Ishikawa (cell line): Measurements from ENCODE around the gene LLCFC1.

Experiments used
- CEBPB ChIP-seq: IDR thresholded peaks from 2 replicates; pipeline ENCODE4 v1.6.1; 2012
- CREB1 ChIP-seq: IDR thresholded peaks from 2 replicates; pipeline ENCODE4 v1.6.1; 2012; ENCODE audit warnings: low read depth
- EGR1 ChIP-seq: IDR thresholded peaks from 2 replicates; pipeline ENCODE4 v1.6.1; 2012
- EP300 ChIP-seq: IDR thresholded peaks from 2 replicates; pipeline ENCODE4 v1.6.1; 2012; ENCODE audit warnings: borderline replicate concordance
- FOXM1 ChIP-seq: IDR thresholded peaks from 2 replicates; pipeline ENCODE4 v1.6.1; 2012; ENCODE audit warnings: low read depth, borderline replicate concordance
- MAX ChIP-seq: IDR thresholded peaks from 2 replicates; pipeline ENCODE4 v1.6.1; 2012
- NFIC ChIP-seq: IDR thresholded peaks from 2 replicates; pipeline ENCODE4 v1.6.1; 2012
- RAD21 ChIP-seq: IDR thresholded peaks from 2 replicates; pipeline ENCODE4 v1.6.1; 2012; ENCODE audit warnings: low read depth
- TAF1 ChIP-seq: IDR thresholded peaks from 2 replicates; pipeline ENCODE4 v1.6.1; 2012; ENCODE audit warnings: low read depth, mild to moderate bottlenecking
- TCF12 ChIP-seq: IDR thresholded peaks from 2 replicates; pipeline ENCODE4 v1.6.1; 2012; ENCODE audit warnings: low read depth
- TEAD4 ChIP-seq: IDR thresholded peaks from 2 replicates; pipeline ENCODE4 v1.6.1; 2012
- YY1 ChIP-seq: IDR thresholded peaks from 2 replicates; pipeline ENCODE4 v1.6.1; 2012; ENCODE audit warnings: low read depth
- ZBTB7A ChIP-seq: IDR thresholded peaks from 2 replicates; pipeline ENCODE4 v1.6.1; 2012; ENCODE audit warnings: low read depth
- TF ChIP-seq, protein P1 (sequence below): IDR thresholded peaks from 2 replicates; pipeline ENCODE4 v1.6.1; 2012; ENCODE audit warnings: low read depth, mild to moderate bottlenecking
- TF ChIP-seq, protein P2 (sequence below): IDR thresholded peaks from 2 replicates; pipeline ENCODE4 v1.6.1; 2012

The LLCFC1 gene

DNA sequence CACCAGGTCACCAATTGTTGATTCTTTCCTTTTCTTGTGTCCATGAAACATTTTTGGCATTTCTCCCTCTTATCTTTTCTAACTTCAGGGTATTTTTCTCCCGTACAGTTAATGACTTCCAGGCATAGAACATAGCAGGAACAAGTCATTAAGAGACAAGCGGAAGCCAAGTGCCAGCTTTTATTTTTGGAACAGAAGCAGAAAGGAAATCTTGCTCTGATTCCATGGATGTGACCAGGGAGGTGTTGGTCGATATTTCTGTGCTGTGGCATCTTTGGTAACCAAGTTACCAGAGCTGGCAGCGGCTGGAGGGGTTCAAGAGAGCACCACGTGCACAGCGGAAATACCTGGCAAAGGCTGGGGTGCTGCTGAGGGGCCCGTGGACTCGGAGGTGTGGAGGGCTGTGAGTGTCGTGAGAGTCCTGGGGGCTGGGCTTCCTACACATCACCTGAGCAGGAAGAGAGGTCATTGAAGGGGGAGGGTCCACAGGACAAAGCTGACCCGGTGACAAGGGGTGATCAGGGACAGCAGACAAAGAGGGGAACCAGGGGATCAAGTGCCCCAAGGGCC lies 1.8 kb downstream of the LLCFC1 start:
- no peak for TF ChIP-seq MAX
- TF ChIP-seq, protein P1, sequence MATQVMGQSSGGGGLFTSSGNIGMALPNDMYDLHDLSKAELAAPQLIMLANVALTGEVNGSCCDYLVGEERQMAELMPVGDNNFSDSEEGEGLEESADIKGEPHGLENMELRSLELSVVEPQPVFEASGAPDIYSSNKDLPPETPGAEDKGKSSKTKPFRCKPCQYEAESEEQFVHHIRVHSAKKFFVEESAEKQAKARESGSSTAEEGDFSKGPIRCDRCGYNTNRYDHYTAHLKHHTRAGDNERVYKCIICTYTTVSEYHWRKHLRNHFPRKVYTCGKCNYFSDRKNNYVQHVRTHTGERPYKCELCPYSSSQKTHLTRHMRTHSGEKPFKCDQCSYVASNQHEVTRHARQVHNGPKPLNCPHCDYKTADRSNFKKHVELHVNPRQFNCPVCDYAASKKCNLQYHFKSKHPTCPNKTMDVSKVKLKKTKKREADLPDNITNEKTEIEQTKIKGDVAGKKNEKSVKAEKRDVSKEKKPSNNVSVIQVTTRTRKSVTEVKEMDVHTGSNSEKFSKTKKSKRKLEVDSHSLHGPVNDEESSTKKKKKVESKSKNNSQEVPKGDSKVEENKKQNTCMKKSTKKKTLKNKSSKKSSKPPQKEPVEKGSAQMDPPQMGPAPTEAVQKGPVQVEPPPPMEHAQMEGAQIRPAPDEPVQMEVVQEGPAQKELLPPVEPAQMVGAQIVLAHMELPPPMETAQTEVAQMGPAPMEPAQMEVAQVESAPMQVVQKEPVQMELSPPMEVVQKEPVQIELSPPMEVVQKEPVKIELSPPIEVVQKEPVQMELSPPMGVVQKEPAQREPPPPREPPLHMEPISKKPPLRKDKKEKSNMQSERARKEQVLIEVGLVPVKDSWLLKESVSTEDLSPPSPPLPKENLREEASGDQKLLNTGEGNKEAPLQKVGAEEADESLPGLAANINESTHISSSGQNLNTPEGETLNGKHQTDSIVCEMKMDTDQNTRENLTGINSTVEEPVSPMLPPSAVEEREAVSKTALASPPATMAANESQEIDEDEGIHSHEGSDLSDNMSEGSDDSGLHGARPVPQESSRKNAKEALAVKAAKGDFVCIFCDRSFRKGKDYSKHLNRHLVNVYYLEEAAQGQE = no peak
- TF ChIP-seq, protein P2, sequence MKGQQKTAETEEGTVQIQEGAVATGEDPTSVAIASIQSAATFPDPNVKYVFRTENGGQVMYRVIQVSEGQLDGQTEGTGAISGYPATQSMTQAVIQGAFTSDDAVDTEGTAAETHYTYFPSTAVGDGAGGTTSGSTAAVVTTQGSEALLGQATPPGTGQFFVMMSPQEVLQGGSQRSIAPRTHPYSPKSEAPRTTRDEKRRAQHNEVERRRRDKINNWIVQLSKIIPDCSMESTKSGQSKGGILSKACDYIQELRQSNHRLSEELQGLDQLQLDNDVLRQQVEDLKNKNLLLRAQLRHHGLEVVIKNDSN = no peak
- no peak for TF ChIP-seq TEAD4
- TF ChIP-seq NFIC = no peak
- TF ChIP-seq EP300 = no peak
- no peak for TF ChIP-seq CEBPB
- no peak for TF ChIP-seq RAD21
- TF ChIP-seq TAF1 = no peak
- TF ChIP-seq YY1 = no peak
- TF ChIP-seq CREB1 = no peak
- TF ChIP-seq FOXM1 = no peak
- TF ChIP-seq TCF12 = no peak
- no peak for TF ChIP-seq ZBTB7A
- no peak for TF ChIP-seq EGR1

- TF ChIP-seq TAF1 (no peak), YY1 (no peak), TEAD4 (no peak), CEBPB (no peak), EP300 (no peak), CREB1 (no peak)
- TF ChIP-seq, protein P2 = no peak
Observed at GRCh38 chr7:142941541-142941940, 2.3 kb downstream of the LLCFC1 start.

GRCh38 chr7:142942746-142943145 lies 3.5 kb downstream of the LLCFC1 start:
- no peak for TF ChIP-seq EP300
- TF ChIP-seq CREB1 = no peak
- TF ChIP-seq CEBPB = no peak
- TF ChIP-seq NFIC = no peak
- no peak for TF ChIP-seq YY1
- no peak for TF ChIP-seq EGR1

- TF ChIP-seq EGR1 = no peak
- no peak for TF ChIP-seq FOXM1
Observed at GRCh38 chr7:142943706-142944268, 4.5 kb downstream of the LLCFC1 start.

- no peak for TF ChIP-seq YY1
- no peak for TF ChIP-seq RAD21
- TF ChIP-seq ZBTB7A = no peak
- no peak for TF ChIP-seq EGR1
- TF ChIP-seq, protein P2 = no peak
- no peak for TF ChIP-seq CREB1
- no peak for TF ChIP-seq NFIC
- TF ChIP-seq MAX = no peak
- no peak for TF ChIP-seq EP300
- TF ChIP-seq, protein P1 = no peak
- TF ChIP-seq FOXM1 = no peak
- no peak for TF ChIP-seq TCF12
- TF ChIP-seq TAF1 = no peak
- TF ChIP-seq CEBPB = no peak
- TF ChIP-seq TEAD4 = no peak
Observed at GRCh38 chr7:142945001-142945400, 5.7 kb downstream of the LLCFC1 start.

GRCh38 chr7:142948603-142949002 lies 9.3 kb downstream of the LLCFC1 start:
- TF ChIP-seq YY1 (no peak), CREB1 (no peak), EGR1 (no peak), TCF12 (no peak), TEAD4 (no peak), RAD21 (no peak), CEBPB (no peak), ZBTB7A (no peak), TAF1 (no peak), MAX (no peak), FOXM1 (no peak), NFIC (no peak)
- TF ChIP-seq, protein P2 = no peak
- TF ChIP-seq, protein P1 = no peak
